ENCODE measurements around the gene GALT.

The GALT gene

GRCh38 chr9:34686231-34686630 lies 39.8 kb downstream of the GALT start:
- DNase-seq: no peak

- no peak for DNase-seq
Observed at GRCh38 chr9:34686732-34687131, 40.3 kb downstream of the GALT start.

- no peak for DNase-seq
Observed at GRCh38 chr9:34687276-34688030, 41.0 kb downstream of the GALT start.

- DNase-seq: no peak
Observed at GRCh38 chr9:34688329-34689115, 42.0 kb downstream of the GALT start.

- no peak for DNase-seq
Observed at GRCh38 chr9:34689116-34689470, 42.6 kb downstream of the GALT start.

GRCh38 chr9:34689512-34689911 lies 43.0 kb downstream of the GALT start:
- DNase-seq: no peak

- no peak for DNase-seq
Observed at GRCh38 chr9:34690983-34691935, 44.8 kb downstream of the GALT start, which contains the start of gene CCL19. CCL19 (minus strand) TSS chr9:34691276; CDS start chr9:34691139, 137 bp downstream.

- no peak for DNase-seq
Observed at GRCh38 chr9:34691936-34692315, 45.5 kb downstream of the GALT start.

- no peak for DNase-seq
Observed at GRCh38 chr9:34693560-34693959, 47.1 kb downstream of the GALT start.

GRCh38 chr9:34694811-34695210 lies 48.3 kb downstream of the GALT start:
- no peak for DNase-seq
